Choroid plexus epithelial cell (primary cell): ENCODE results near the gene FAM81B.
"Not testable (repeated sequence)": the region's sequence is repeated elsewhere in the genome, so short reads cannot be mapped to it uniquely, and the experiment has no call there.

Source experiments
- DNase-seq: peaks from one replicate; pipeline ENCODE4 v3.0.0-alpha.2; 2010; ENCODE audit warnings: low read depth
- H3K4me3 ChIP-seq: 2 replicates; pipeline ENCODE4 v1.5.1; 2011; ENCODE audit warnings: low read depth, mild to moderate bottlenecking, control low read depth, low read length, moderate library complexity
- CTCF ChIP-seq: conservative IDR thresholded peaks from 2 replicates; pipeline ENCODE4 v1.5.1; 2011; ENCODE audit warnings: low read depth, mild to moderate bottlenecking, control low read depth, inconsistent platforms, low read length, moderate library complexity

FAM81B gene

DNA sequence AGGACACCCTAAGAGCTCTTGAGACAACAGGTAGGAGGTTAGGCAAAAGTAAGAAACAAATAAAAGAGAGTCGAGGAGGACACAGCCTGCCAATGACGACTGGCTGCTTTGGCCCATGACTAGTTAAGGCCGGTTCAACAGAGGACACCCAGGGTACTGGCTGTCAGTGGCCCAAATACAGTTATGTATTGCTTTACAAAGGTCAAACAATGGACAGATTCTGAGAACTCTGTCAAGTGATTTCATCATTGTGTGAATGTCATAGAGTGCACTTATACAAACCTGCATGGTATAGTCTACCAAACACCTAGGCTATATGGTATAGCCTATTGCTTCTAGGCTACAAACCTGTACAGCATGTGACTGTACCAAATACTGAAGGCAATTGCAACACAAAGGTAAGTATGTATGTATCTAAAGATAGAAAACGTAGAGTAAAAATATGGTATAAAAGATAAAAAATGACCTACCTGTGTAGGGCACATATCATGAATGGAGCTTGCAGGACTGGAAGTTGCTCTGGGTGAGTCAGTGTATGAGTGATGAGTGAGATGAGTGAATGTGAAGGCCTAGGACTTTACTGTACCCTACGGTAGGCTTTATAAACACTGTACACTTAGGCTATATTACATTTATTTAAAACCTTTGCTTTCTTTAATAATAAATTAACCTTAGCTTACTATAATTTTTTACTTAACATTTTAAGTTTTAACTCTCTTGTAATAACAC lies 6.5 kb upstream of the FAM81B start:
- no peak for DNase-seq
- no peak for TF ChIP-seq CTCF
- no peak overlapping the region for H3K4me3 ChIP-seq

DNA sequence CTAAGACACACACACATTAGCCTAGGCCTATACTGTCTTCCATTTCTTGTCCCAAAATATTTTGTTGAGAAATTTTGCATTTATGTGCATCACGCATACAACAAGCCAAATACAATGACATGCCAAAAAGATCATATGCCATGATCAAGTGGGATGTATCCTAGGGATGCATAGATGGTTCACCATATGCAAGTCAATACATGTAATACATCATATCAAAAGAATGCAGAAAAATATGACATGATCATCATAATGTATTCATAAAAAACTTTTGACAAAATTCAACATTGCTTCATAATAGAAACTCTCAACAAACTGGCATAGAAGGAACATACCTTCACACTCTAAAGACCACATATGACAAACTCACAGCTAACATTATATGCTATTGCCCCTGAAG lies 5.8 kb upstream of the FAM81B start:
- DNase-seq, result no peak
- H3K4me3 ChIP-seq, result no peak overlapping the region
- TF ChIP-seq CTCF, result no peak

GRCh38 chr5:95391965-95392364 lies 799 bp downstream of the FAM81B start:
- DNase-seq, H3K4me3 ChIP-seq: not testable (repeated sequence)

DNA sequence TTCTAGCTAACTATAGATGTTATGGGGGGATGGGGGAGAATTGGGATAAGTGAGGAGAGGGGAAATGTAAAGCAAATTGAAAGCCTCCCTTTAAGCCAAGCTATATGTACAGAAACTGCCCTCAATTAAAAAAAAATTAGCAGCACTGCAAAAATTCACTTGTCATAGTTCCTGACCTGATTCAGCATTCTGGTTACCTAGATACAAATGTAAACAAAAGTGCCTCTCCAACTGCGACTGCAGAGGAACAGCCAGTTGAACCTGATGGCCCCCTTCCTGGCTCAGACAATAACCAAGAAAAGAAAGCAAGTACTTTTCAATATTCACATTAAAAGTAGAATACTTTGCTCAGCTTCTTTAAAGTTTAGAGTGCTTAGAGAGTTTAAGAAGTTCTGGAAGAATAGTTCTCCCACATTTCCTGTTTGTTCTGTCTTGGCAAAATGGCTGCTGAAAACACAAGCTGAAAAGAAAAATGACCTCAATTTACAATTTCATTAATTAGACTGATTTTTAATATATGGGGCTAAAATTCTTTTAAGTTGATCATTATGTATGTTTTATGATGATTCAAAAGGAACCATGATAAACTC lies 1.5 kb downstream of the FAM81B start:
- TF ChIP-seq CTCF, result no peak
- H3K4me3 ChIP-seq, result no peak overlapping the region
- peak; percentile 39 for DNase-seq

GRCh38 chr5:95393279-95393678 lies 2.1 kb downstream of the FAM81B start:
- DNase-seq, result no peak
- H3K4me3 ChIP-seq, result no peak overlapping the region
- no peak for TF ChIP-seq CTCF

GRCh38 chr5:95398989-95399388 lies 7.8 kb downstream of the FAM81B start:
- no peak for TF ChIP-seq CTCF
- no peak for DNase-seq
- no peak overlapping the region for H3K4me3 ChIP-seq

DNA sequence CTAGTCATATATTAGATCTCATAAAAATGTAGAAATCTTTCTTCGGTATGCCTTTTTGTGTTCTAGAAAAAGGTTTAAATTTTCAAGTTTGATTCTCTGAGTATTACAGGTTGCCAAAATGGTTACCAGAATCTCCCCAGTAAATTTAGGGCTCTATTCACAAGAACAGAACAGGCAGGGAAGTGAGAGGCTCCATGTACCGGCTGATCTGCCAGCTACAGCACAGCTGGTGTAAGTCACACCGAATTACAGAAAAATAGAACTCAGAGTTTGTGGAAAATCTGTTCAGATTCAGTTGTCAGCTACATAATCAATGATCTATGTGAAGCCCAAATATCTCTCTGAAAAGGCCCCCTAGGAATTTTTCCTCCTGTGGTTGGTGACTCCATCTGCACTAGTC lies 10.5 kb downstream of the FAM81B start:
- DNase-seq, result no peak
- H3K4me3 ChIP-seq, result no peak overlapping the region
- no peak for TF ChIP-seq CTCF
